ENCODE data around the gene CIRBP. TPM values are rescaled to one million over a fixed set of nuclear protein-coding genes. Genes with fewer than 3 reads are reported as not detected.
A peak's percentile ranks its signal among the peaks of the same experiment; 100 is the strongest.

CIRBP gene
- polyA plus RNA-seq, 2 donors, result 231 to 265 TPM

DNA sequence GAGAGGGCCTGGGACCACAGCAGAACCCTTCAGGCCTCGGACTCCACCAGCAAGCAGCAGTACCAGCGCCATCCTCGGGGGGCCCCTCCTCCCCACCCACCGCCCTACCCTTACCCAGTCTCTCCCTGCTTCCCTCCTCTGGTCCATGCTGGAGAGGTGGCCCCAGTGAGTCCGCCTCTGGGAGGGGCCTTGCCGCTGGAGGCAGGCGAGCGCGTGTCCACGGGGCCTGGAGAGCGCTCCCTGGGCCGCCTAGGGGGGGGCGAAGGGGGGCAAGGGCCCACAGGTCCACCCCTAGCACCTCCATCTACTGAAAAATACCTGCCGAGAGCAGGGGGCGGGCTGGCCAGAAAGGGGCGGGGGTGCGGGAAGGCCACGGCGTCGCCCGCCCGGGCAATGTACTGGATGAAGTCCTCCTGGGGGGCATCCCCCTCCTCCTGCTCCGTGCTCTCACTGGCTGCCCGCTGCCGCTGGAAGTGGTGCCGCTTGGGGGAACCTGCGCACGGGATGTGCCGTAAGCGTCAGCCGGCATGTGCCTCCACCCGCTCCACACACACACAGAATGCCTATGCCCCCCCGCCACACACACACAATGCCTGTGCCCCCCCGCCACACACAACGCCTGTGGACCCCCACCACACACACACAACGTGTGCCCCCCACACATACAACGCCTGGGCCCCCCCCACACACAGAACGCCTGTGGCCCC, 38.2 kb upstream of the CIRBP start:
- WGBS, 2 donors, result 71 to 80% methylated on average over 37 to 38 of the region's 38 CpGs
- Histone ChIP-seq H3K27ac (ENCODE audit: low read depth in 2 of 2, low read length in 1 of 2) (no peak overlapping the region), H3K27me3 (ENCODE audit: control insufficient read depth in 1 of 2, insufficient read depth in 2 of 2, low read length in 2 of 2) (no peaks in the 10 kb centered on the region), H3K36me3 (ENCODE audit: control insufficient read depth in 2 of 2, insufficient read depth in 2 of 2, low read length in 1 of 2) (peaks cover 7 to 23% of the 10 kb centered on the region in 2 donors), H3K9me3 (ENCODE audit: control insufficient read depth in 2 of 2, insufficient read depth in 1 of 2, low read depth in 1 of 2, low read length in 1 of 2) (no peaks in the 10 kb centered on the region), H3K4me1 (ENCODE audit: control insufficient read depth in 2 of 2, insufficient read depth in 2 of 2, low read length in 1 of 2) (peaks cover 0 to 30% of the 10 kb centered on the region in 2 donors), H3K4me3 (ENCODE audit: low read depth in 1 of 2, low read length in 2 of 2) (no peak overlapping the region)

DNA sequence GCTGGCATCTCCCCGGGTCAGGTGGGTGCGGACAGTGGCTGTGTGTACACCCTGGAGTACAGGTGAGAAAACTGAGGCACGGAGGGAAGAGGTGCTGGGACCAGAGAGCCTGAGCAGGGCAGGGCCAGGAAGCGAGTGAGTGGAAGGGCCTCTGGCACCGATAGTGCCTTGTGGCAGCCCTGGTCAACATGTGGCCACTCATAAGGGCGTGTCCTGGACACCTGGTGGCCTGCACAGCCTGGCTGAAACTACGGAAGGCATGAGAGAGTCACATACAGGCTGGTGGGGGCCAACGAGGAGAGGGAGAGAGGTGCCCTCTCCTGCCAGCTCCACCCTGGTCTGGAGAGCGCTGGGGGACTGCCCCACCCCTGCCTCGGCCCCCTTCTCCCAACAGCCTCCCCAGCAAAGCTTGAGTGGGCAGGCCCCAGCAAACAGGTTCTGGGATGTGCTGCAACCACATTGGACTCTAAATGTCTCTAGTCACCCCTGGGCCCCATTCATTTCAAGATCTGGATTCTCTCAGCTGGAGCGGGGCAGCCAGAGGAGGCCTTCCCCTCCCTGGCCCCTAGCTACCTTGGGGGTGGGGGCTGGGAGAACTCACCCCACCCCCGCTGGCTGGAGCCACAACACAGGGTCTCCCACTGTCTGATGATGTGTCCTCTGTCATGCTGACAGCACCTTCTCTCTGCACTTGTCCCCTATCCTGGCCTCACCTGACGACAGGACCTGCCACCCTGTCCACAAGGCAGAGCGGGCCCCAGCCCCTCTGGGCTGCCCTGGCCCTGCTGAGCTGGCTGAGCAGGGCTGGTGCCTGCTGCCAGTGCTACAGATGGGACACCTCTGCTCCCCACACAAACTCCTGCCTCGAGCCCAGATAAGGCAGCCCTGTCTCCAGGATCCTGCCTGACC, 37.1 kb upstream of the CIRBP start:
- no peak overlapping the region for H3K4me3 ChIP-seq (ENCODE audit: low read depth in 1 of 2, low read length in 2 of 2)
- peaks cover 0 to 35% of the 10 kb centered on the region in 2 donors for H3K4me1 ChIP-seq (ENCODE audit: control insufficient read depth in 2 of 2, insufficient read depth in 2 of 2, low read length in 1 of 2)
- no peaks in the 10 kb centered on the region for H3K27me3 ChIP-seq (ENCODE audit: control insufficient read depth in 1 of 2, insufficient read depth in 2 of 2, low read length in 2 of 2)
- no peaks in the 10 kb centered on the region for H3K9me3 ChIP-seq (ENCODE audit: control insufficient read depth in 2 of 2, insufficient read depth in 1 of 2, low read depth in 1 of 2, low read length in 1 of 2)
- 64 to 67% methylated on average over 15 of the region's 15 CpGs for WGBS, 2 donors
- H3K36me3 ChIP-seq (ENCODE audit: control insufficient read depth in 2 of 2, insufficient read depth in 2 of 2, low read length in 1 of 2), result peaks cover 3 to 16% of the 10 kb centered on the region in 2 donors
- H3K27ac ChIP-seq (ENCODE audit: low read depth in 2 of 2, low read length in 1 of 2), result peak overlapping the region; percentile 15 to 63

DNA sequence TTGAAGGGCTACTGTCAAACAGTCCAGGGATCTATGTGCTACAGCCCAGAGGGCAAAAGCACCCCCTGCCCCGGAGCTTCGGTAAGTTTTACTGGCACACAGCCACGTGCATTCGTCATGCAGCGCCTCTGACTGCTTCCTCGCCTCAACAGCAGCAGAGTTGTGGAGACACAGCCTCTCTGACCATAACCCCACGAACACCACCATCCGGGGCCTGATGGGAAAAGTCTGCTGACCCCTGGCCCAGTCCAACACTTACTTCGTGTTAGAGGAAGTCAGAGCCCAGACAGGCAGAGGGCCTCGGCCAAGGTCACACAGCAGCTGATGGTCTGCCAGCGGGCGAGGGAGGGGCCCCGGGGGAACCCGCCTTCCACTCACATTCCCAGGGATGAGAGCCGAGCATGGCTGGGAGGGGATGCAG, 36.5 kb upstream of the CIRBP start:
- 27 to 30% methylated on average over 15 of the region's 15 CpGs for WGBS, 2 donors
- Histone ChIP-seq H3K9me3 (ENCODE audit: control insufficient read depth in 2 of 2, insufficient read depth in 1 of 2, low read depth in 1 of 2, low read length in 1 of 2) (no peaks in the 10 kb centered on the region), H3K4me1 (ENCODE audit: control insufficient read depth in 2 of 2, insufficient read depth in 2 of 2, low read length in 1 of 2) (peaks cover 0 to 36% of the 10 kb centered on the region in 2 donors), H3K27me3 (ENCODE audit: control insufficient read depth in 1 of 2, insufficient read depth in 2 of 2, low read length in 2 of 2) (no peaks in the 10 kb centered on the region), H3K4me3 (ENCODE audit: low read depth in 1 of 2, low read length in 2 of 2) (no peak overlapping the region), H3K36me3 (ENCODE audit: control insufficient read depth in 2 of 2, insufficient read depth in 2 of 2, low read length in 1 of 2) (peaks cover under 1 to 10% of the 10 kb centered on the region in 2 donors), H3K27ac (ENCODE audit: low read depth in 2 of 2, low read length in 1 of 2) (peak overlapping the region; percentile 15 to 63)

DNA sequence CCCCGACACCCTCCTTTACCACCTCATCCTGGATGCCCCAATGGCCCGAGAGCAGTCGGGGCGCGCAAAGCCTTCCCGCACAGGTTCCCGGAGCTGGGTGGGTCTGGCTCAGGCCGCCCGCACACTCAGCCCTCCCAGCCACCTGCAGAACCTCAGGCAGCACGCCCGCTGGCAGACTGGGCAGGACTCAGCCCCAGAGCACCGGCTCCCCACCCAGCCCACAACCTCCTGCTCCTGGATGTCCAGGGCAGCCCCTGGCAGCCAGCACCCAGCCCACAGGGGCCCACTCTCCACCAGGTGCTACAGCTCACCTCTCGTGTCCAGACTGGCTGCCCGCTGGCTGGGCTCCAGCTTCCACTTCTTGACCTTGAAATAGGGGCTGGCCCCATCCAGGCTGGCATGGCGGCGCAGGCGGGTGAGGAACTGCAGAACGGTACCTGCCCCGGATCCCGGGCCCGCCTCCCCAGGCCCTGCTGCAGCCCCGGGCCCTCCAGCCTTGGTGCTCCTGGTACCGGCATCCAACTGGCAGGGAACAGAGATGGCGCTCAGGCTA, 35.9 kb upstream of the CIRBP start:
- WGBS, 2 donors, result 56 to 81% methylated on average over 24 of the region's 24 CpGs
- peak overlapping the region in 1 of 2 donors; percentile 36 for H3K27ac ChIP-seq (ENCODE audit: low read depth in 2 of 2, low read length in 1 of 2)
- no peak overlapping the region for H3K4me3 ChIP-seq (ENCODE audit: low read depth in 1 of 2, low read length in 2 of 2)
- no peaks in the 10 kb centered on the region for H3K27me3 ChIP-seq (ENCODE audit: control insufficient read depth in 1 of 2, insufficient read depth in 2 of 2, low read length in 2 of 2)
- no peaks in the 10 kb centered on the region for H3K9me3 ChIP-seq (ENCODE audit: control insufficient read depth in 2 of 2, insufficient read depth in 1 of 2, low read depth in 1 of 2, low read length in 1 of 2)
- H3K36me3 ChIP-seq (ENCODE audit: control insufficient read depth in 2 of 2, insufficient read depth in 2 of 2, low read length in 1 of 2), result peaks cover 0 to 6% of the 10 kb centered on the region in 2 donors
- peaks cover 0 to 38% of the 10 kb centered on the region in 2 donors for H3K4me1 ChIP-seq (ENCODE audit: control insufficient read depth in 2 of 2, insufficient read depth in 2 of 2, low read length in 1 of 2)

DNA sequence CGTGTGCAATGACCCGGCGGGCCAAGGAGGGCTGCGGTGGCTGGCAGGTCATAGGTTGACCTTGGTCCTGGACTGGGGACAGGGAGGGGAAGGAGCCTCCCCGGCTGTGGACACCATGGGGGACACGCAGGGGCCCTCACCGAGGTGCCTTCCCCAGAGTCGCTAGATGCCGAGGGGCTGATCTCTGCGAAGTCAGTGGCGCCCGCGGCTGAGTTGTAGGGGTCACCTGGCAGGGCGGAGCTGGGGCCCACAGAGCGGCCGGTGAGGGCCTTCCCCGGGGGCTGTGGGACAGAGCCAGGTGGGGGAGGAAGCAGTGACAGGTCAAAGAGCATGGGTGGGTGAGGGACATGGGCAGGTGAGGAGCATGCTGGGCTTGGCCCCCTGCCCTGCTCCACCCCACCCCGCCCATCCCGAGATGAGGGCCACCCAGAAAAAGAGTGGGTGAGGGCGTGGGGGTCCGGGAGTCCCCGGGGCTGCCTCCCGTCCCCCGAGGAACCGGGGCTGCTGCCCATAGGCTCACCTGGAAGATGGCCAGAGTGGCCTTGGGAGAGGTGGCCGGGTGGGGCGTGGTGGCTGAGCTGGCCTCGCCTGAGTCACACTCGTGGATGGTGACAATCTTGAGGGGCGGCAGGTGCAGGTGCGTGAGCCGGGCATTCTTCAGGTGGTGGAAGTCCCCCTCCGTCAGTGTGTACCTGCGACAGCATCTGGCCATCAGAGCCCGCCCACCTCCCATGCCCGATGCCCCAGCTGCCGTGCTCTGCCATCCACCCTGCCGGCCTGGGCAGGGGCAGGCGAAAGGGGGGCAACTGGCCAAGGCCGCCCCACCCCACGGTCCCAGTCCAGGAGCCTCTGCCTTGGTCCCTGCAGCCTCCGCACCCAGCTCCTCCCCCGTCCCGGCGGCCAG, 34.8 kb upstream of the CIRBP start:
- peaks cover 0 to 4% of the 10 kb centered on the region in 2 donors for H3K36me3 ChIP-seq (ENCODE audit: control insufficient read depth in 2 of 2, insufficient read depth in 2 of 2, low read length in 1 of 2)
- WGBS, 2 donors, result 85 to 91% methylated on average over 41 to 45 of the region's 45 CpGs
- H3K9me3 ChIP-seq (ENCODE audit: control insufficient read depth in 2 of 2, insufficient read depth in 1 of 2, low read depth in 1 of 2, low read length in 1 of 2), result no peaks in the 10 kb centered on the region
- no peak overlapping the region for H3K4me3 ChIP-seq (ENCODE audit: low read depth in 1 of 2, low read length in 2 of 2)
- H3K4me1 ChIP-seq (ENCODE audit: control insufficient read depth in 2 of 2, insufficient read depth in 2 of 2, low read length in 1 of 2), result peaks cover 0 to 38% of the 10 kb centered on the region in 2 donors
- H3K27ac ChIP-seq (ENCODE audit: low read depth in 2 of 2, low read length in 1 of 2), result no peak overlapping the region
- no peaks in the 10 kb centered on the region for H3K27me3 ChIP-seq (ENCODE audit: control insufficient read depth in 1 of 2, insufficient read depth in 2 of 2, low read length in 2 of 2)

DNA sequence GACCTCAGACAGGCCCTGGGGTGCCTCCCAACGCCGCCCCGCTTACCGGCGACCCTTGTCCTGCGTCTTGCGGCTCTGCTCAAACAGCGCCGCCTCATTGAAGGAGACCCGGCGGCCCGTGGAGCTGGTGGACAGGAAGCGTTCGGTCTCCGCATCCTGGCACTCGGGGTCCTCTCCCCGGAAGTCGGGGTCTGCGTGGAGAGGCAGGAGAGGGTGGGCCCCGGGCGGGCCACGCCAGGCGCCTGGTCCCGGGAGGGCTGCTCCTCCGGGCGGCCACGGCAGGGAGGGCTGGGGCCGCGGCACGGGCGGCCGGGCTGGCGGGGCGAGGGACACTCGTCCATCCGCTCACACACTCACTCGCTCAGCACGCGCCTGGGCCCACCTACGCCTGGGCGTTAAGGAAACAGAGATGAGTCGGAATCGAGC, 34.2 kb upstream of the CIRBP start:
- 89 to 94% methylated on average over 43 of the region's 43 CpGs for WGBS, 2 donors
- H3K27me3 ChIP-seq (ENCODE audit: control insufficient read depth in 1 of 2, insufficient read depth in 2 of 2, low read length in 2 of 2), result no peaks in the 10 kb centered on the region
- no peak overlapping the region for H3K4me3 ChIP-seq (ENCODE audit: low read depth in 1 of 2, low read length in 2 of 2)
- peaks cover 0 to 38% of the 10 kb centered on the region in 2 donors for H3K4me1 ChIP-seq (ENCODE audit: control insufficient read depth in 2 of 2, insufficient read depth in 2 of 2, low read length in 1 of 2)
- peaks cover 0 to 4% of the 10 kb centered on the region in 2 donors for H3K36me3 ChIP-seq (ENCODE audit: control insufficient read depth in 2 of 2, insufficient read depth in 2 of 2, low read length in 1 of 2)
- H3K27ac ChIP-seq (ENCODE audit: low read depth in 2 of 2, low read length in 1 of 2), result no peak overlapping the region
- H3K9me3 ChIP-seq (ENCODE audit: control insufficient read depth in 2 of 2, insufficient read depth in 1 of 2, low read depth in 1 of 2, low read length in 1 of 2), result no peaks in the 10 kb centered on the region

DNA sequence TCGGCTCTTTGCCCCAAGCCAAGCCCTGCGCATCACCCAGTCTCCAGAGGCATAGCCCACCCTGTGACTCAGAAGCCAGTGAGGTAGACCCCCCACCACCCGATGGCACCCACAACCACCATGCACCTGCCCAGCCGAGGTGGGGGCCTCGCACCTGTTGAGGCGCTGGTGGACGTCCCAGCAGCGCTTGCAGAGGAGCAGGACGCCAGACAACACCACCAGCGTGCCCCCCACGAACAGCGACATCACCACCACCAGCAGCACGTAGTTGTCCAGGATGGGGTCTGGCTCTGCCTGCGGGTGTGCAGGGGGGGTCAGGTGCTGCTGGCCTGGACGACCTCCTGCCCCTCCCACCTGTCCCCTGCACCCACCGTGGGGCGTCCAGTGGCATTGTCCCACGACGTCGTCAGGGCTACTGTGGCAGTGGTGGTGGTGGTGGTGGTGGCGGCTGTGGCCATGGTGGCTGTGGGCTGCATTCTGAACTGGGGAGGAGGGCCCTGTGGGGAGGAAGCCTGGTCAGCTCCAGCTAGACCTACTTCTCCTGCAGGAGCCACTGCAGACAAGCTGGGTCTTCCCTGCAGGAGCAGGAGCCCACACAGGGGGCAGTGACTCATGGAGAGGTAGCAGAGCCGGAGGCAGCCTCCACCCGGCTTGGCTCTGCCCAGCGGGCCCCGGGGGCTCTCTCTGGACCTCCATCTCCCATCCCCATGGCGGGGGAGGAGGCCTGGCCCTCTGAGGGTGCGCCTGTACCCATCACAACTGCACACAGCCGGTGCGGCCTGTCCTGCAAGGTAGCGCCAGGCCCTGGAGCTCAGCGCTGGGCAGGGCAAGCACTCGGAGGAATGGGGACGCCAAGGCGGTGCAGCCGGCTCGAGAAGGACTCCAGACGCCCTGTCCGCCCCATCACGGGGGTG, 33.2 kb upstream of the CIRBP start:
- H3K27me3 ChIP-seq (ENCODE audit: control insufficient read depth in 1 of 2, insufficient read depth in 2 of 2, low read length in 2 of 2), result no peaks in the 10 kb centered on the region
- 66 to 74% methylated on average over 39 of the region's 39 CpGs for WGBS, 2 donors

DNA sequence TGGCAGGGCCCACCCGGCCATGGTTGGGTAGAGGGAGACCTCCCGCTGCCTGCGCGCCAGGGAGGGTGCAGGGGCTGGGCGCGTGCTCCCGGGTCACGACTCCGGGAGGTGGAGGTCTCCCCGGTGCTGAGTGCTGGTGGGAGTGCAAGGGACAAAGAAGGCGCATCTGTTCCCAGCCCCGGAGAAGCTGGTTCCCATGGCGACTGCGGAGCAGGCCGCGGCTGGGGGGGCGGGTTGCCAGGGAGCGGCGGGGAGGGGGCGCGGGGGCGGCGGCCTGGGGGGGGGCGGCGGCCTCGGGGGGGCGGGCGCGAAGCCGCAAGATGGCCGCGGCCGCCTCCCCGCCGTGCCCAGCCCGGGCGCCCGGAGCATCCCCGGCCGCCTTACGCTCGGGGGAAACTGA, 32.6 kb upstream of the CIRBP start:
- peaks cover 0 to 42% of the 10 kb centered on the region in 2 donors for H3K4me1 ChIP-seq (ENCODE audit: control insufficient read depth in 2 of 2, insufficient read depth in 2 of 2, low read length in 1 of 2)
- peak overlapping the region; percentile 22 to 34 for H3K27ac ChIP-seq (ENCODE audit: low read depth in 2 of 2, low read length in 1 of 2)
- no peaks in the 10 kb centered on the region for H3K9me3 ChIP-seq (ENCODE audit: control insufficient read depth in 2 of 2, insufficient read depth in 1 of 2, low read depth in 1 of 2, low read length in 1 of 2)
- H3K36me3 ChIP-seq (ENCODE audit: control insufficient read depth in 2 of 2, insufficient read depth in 2 of 2, low read length in 1 of 2), result peaks cover 0 to 4% of the 10 kb centered on the region in 2 donors
- peak overlapping the region; percentile 52 to 56 for H3K4me3 ChIP-seq (ENCODE audit: low read depth in 1 of 2, low read length in 2 of 2)
- WGBS, 2 donors, result 11% methylated on average over 25 to 42 of the region's 42 CpGs
- H3K27me3 ChIP-seq (ENCODE audit: control insufficient read depth in 1 of 2, insufficient read depth in 2 of 2, low read length in 2 of 2), result no peaks in the 10 kb centered on the region

More for the DNA sequence above, 33.2 kb upstream of the CIRBP start:
- H3K9me3 ChIP-seq (ENCODE audit: control insufficient read depth in 2 of 2, insufficient read depth in 1 of 2, low read depth in 1 of 2, low read length in 1 of 2), result no peaks in the 10 kb centered on the region
- H3K4me1 ChIP-seq (ENCODE audit: control insufficient read depth in 2 of 2, insufficient read depth in 2 of 2, low read length in 1 of 2), result peaks cover 0 to 40% of the 10 kb centered on the region in 2 donors
- H3K4me3 ChIP-seq (ENCODE audit: low read depth in 1 of 2, low read length in 2 of 2), result peak overlapping the region; percentile 34 to 52
- peak overlapping the region; percentile 22 to 34 for H3K27ac ChIP-seq (ENCODE audit: low read depth in 2 of 2, low read length in 1 of 2)
- peaks cover 0 to 4% of the 10 kb centered on the region in 2 donors for H3K36me3 ChIP-seq (ENCODE audit: control insufficient read depth in 2 of 2, insufficient read depth in 2 of 2, low read length in 1 of 2)

All from esophagus (tissue), 2 donors.